Ascending aorta (tissue), 2 donors: ENCODE data around the gene AFF2. TPM values are rescaled to one million over a fixed set of nuclear protein-coding genes. Genes with fewer than 3 reads are reported as not detected.

ENCODE experiments used
- DNase-seq, 2 donors: peaks; one replicate each; pipeline ENCODE4 v3.0.0-alpha.2; 2019; ENCODE audit warnings: low spot score in 2 of 2
- H3K27ac ChIP-seq, 2 donors: fragments of 200-600 bp; sonication (generic); one replicate each; pipeline ENCODE4 v1.5.1; 2016 to 2017; ENCODE audit warnings: mild to moderate bottlenecking in 1 of 2
- H3K27me3 ChIP-seq: fragments of 200-600 bp; sonication (generic); one replicate; pipeline ENCODE4 v1.5.1; 2017
- H3K36me3 ChIP-seq, 2 donors: fragments of 200-600 bp; sonication (generic); one replicate each; pipeline ENCODE4 v1.5.1; 2016
- H3K4me1 ChIP-seq, 2 donors: fragments of 200-600 bp; sonication (generic); one replicate each; pipeline ENCODE4 v1.5.1; 2016 to 2017; ENCODE audit warnings: mild to moderate bottlenecking in 1 of 2
- H3K4me3 ChIP-seq, 2 donors: fragments of 200-600 bp; sonication (generic); one replicate each; pipeline ENCODE4 v1.5.1; 2016 to 2017; ENCODE audit warnings: mild to moderate bottlenecking in 1 of 2
- H3K9me3 ChIP-seq, 2 donors: fragments of 200-600 bp; sonication (generic); one replicate each; pipeline ENCODE4 v1.5.1; 2016
- intact Hi-C: fragments of 100-400 bp; cut with DNase I; formaldehyde crosslinking; loops from one replicate; pipeline ENCODE4 v1.15.1; 2023
- total RNA-seq: library from RNA; depleted of rRNA; stranded (reverse); fragments of >200 nt; gene quantifications from one replicate; pipeline ENCODE4 v1.1.0, GENCODE V29; 2016
- TF ChIP-seq, protein P1 (sequence below), 3 experiments: fragments of 200-600 bp in 2 of 3; fragments of 450-650 bp in 1 of 3; sonication (generic) in 2 of 3; IDR thresholded peaks; one replicate each; pipeline ENCODE4 v1.5.1; 2016 to 2019; ENCODE audit warnings: antibody characterized with exemption in 3 of 3, mild to moderate bottlenecking in 1 of 3, moderate library complexity in 1 of 3

The AFF2 gene
- total RNA-seq, 1 donor from 2014 or later: 2.3 TPM

DNA sequence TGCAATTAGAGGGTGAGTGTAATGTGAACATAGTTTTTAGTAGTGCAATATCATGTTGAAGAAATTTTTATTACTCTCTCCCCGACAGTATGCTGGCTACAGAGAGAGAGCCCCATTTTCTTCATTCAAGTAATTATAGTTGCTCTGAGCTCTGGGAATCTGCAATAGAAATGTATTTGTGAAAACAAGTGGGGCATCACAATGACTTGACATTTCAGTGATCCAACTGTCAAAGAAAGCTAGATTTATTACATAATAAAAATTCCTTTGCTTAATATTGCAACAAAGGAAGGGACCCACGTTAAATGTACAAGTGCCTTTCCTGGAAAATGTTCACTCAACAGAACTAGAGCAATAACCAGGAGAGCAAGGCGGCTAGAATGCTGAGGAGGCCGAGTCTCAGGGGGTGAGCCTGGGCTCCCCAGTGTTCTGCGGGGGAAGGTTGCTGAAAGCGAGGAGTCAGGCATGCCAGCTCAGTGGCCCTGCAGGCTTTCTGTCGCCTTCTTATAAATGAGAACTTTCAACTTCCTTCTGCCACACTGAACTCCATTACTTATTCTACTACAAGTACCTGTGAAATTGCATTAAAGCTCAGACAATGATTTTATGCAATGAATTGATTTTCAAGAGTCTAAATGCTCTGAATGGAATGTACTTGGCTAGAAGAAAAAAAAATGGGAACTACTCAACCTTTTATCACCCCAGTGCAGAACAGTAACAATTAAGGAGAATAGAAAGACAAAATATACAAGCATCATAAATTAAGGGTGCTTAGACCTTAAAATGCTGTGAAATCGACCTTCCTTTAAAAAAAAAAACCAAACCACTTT lies 476.4 kb downstream of the AFF2 start:
- Histone ChIP-seq H3K27me3 (no peaks in the 10 kb centered on the region), H3K9me3 (no peaks in the 10 kb centered on the region), H3K36me3 (no peaks in the 10 kb centered on the region), H3K27ac (no peak overlapping the region), H3K4me1 (no peaks in the 10 kb centered on the region), H3K4me3 (no peak overlapping the region)
- TF ChIP-seq, protein P1, sequence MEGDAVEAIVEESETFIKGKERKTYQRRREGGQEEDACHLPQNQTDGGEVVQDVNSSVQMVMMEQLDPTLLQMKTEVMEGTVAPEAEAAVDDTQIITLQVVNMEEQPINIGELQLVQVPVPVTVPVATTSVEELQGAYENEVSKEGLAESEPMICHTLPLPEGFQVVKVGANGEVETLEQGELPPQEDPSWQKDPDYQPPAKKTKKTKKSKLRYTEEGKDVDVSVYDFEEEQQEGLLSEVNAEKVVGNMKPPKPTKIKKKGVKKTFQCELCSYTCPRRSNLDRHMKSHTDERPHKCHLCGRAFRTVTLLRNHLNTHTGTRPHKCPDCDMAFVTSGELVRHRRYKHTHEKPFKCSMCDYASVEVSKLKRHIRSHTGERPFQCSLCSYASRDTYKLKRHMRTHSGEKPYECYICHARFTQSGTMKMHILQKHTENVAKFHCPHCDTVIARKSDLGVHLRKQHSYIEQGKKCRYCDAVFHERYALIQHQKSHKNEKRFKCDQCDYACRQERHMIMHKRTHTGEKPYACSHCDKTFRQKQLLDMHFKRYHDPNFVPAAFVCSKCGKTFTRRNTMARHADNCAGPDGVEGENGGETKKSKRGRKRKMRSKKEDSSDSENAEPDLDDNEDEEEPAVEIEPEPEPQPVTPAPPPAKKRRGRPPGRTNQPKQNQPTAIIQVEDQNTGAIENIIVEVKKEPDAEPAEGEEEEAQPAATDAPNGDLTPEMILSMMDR (IDR thresholded peaks at IDR 0.05): no peak
- no peak for DNase-seq
- intact Hi-C loops: no loop called here

DNA sequence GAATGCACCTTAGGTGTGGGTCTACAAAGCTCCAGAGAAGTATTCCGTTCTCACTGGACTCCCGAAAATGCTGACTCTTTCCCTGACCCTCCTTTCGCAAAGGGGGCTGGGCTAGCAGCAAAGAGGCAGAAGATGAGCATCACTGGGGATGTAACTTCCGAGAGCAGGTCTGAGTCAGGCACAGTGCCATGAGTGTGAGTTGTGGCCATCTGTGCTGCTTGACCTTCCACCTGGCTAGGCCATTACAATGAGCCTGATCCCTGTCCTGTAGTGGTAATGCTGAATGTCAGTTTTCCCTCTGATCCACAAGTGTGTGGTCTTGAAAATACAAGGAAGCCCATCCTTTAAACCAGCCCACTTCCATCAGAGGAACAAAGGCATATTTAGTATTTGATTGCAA lies 479.4 kb downstream of the AFF2 start:
- no peak overlapping the region for H3K27ac ChIP-seq
- intact Hi-C loops: no loop called here
- H3K27me3 ChIP-seq: no peaks in the 10 kb centered on the region
- no peaks in the 10 kb centered on the region for H3K4me1 ChIP-seq
- DNase-seq: no peak
- no peaks in the 10 kb centered on the region for H3K9me3 ChIP-seq
- TF ChIP-seq, protein P1 (IDR thresholded peaks at IDR 0.05): no peak
- H3K36me3 ChIP-seq: no peaks in the 10 kb centered on the region
- no peak overlapping the region for H3K4me3 ChIP-seq

DNA sequence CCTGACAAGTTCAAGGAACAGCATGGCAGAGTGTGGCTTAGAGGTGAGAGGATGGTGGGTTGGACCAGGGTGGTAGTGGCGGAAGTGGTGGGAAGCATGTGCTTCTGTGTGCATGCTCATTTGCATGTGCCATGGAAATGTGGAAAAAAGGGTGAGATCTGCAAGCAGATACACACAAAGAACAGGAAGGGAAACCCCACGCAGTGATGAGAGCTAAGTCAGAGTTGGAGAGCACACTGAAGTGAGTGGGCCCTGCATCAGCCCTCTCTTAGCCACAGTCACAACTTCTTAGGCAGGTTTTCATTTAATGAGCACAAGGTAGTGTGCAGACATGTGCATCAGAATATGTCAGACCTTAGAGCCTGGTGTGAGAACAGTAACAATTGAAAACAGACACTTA lies 483.8 kb downstream of the AFF2 start:
- intact Hi-C loops: no loop called here
- H3K27me3 ChIP-seq: no peaks in the 10 kb centered on the region
- no peak overlapping the region for H3K27ac ChIP-seq
- H3K9me3 ChIP-seq: no peaks in the 10 kb centered on the region
- no peak overlapping the region for H3K4me3 ChIP-seq
- TF ChIP-seq, protein P1 (IDR thresholded peaks at IDR 0.05): no peak
- H3K4me1 ChIP-seq: no peaks in the 10 kb centered on the region
- no peak for DNase-seq
- H3K36me3 ChIP-seq: no peaks in the 10 kb centered on the region

DNA sequence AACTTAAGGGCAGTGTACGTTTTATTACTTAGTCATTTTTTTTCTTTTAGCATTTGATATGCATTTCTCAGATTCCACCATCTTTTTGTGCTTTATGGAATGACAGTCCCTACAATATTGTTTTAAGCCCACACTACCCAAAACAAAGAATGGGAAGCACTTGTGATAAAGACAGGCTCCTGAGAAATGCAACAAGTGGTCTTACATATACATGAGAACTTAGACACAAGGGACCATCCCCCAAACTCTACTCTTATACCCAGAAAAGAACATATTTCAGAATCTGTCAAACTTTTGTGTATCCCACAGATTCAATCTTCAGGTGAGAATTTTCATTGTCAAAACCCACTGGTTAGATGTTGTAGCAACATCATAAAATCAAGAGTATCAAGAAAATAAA lies 491.1 kb downstream of the AFF2 start:
- H3K27me3 ChIP-seq: no peaks in the 10 kb centered on the region
- DNase-seq: no peak
- H3K36me3 ChIP-seq: no peaks in the 10 kb centered on the region
- H3K27ac ChIP-seq: no peak overlapping the region
- no peaks in the 10 kb centered on the region for H3K4me1 ChIP-seq
- H3K4me3 ChIP-seq: no peak overlapping the region
- intact Hi-C loops: no loop called here
- TF ChIP-seq, protein P1 (IDR thresholded peaks at IDR 0.05): no peak
- H3K9me3 ChIP-seq: no peaks in the 10 kb centered on the region

DNA sequence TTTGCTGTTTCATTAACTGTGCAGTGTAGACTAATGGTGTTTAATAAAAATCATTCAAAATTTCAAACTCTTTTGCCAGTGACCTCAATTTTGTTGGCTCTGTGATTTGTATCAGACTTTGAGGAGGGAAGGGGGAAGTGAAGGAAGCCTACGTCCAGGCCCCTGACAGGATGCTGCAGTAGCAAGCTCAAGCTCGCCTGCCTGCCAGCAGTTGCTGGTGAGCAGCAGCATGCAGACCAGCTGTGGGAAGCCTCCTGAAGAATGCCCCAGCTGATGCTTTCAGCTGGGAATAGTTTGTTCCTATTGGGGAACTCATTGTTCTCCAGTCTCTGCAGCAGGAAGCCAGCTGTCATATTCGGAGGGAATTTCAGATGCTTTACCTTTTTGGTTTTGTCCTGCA lies 495.2 kb downstream of the AFF2 start:
- Histone ChIP-seq H3K36me3 (no peaks in the 10 kb centered on the region), H3K9me3 (no peaks in the 10 kb centered on the region), H3K4me3 (no peak overlapping the region), H3K4me1 (no peaks in the 10 kb centered on the region), H3K27me3 (no peaks in the 10 kb centered on the region), H3K27ac (no peak overlapping the region)
- TF ChIP-seq, protein P1 (IDR thresholded peaks at IDR 0.05): no peak
- intact Hi-C loops: no loop called here
- no peak for DNase-seq
